HG03159 (cell line): ENCODE results near the gene STOML1.

Experiments used
- ATAC-seq: cut with Tn5 transposase; IDR thresholded peaks from one replicate; pipeline ENCODE4 v1.9.1; 2021; ENCODE audit warnings: mild to moderate bottlenecking, moderate library complexity; ENCODE audit not compliant: unreplicated experiment

STOML1 gene

DNA sequence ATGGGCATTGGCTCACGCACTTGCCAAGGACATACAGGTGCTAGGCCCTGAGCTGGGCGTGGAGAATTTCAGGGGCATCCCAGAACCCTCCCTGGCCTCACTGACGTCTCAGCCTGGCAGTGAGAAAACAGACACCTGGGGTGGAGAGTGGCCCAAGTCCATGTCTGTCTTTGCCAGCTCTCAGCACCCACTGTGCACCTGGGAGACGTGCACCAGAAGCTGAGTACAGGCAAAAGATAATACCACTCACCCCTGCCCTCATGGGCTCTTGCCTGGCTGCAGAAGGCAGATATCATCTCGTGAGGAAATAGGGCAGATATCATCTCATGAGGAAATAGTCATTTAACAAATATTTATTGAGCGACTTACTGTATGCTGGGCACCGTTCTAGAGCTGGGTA, 57.8 kb downstream of the STOML1 start:
- no peak for ATAC-seq

DNA sequence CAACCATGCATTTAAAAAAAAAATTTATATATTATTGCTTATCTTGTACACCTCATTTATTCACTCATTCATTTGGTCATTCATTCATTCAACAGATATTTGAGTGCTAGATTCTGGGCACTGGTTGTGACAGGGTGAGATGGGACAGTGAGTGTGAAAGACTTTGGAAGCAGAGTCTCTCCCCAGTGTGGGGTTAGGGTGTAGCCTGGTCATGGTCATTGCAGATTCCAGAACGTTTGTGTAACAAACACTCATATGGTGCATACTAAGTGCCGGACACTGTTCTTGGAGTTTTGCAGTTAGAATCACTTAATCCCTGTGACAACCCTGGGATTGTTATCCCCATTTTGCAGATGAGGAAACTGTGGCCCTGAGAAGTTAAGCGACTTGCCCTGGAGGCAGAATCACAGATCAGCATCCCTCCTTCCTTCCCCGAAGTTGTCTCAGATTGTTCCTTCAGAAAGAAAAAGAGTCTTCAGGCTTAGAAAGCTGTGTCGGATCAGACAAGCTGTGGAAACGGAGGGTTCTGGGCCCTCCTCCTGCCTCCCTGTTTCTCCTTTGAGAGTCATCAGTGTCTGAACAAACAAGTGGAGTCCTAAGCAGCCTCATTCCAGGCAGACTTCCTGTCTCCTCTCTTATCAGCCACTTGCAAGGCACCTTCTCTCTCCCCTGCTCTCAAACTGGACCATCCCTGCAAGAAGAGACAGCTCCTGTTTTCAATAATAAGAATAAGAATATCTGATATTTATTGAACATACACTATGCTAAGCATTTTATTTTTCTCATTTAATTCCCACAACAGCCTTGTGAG, 59.5 kb downstream of the STOML1 start:
- ATAC-seq = no peak

DNA sequence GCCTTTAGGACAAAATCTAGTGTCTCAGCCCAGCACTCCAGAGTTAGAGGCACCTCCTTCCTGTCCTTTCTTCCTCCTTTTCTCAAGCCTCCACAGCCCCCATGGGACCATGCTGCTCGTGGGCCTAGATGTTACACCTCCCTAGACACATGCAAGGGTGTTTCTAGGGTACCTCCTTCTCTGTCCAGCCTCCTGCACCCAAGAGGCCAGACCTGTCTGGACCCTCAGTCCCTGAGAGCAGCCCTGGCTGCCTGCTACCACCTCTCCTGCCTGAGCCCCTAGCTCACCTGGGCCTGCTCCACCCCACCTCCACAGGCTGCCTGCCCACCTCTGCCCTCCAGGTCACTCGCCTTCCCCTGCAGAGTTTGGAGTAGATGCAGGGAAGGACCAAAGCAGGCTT, 60.7 kb downstream of the STOML1 start:
- ATAC-seq = no peak

DNA sequence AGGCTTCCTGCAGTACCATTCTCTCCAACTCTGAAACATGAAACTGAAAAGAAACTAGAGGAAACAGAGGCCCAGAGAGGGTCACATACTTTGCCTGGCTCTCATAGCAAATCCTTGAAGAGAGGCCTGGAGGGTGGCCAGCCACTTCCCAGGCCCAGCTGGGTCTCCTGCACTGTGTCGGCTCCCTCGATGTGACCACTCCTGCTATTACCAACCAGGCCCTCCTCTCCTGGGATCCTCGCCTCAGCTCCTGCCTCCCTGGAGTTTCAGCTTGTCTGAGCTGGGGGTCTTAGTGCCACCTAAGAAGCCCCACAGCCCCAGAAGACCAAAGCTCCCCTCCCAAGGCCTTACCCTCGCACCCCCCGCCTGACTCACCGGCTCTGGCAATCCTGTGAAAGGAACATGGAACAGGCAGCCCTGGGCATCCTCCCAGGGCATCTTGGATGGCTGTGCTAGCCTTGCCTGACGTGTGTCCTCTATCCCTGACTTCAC, 61.3 kb downstream of the STOML1 start:
- no peak for ATAC-seq

DNA sequence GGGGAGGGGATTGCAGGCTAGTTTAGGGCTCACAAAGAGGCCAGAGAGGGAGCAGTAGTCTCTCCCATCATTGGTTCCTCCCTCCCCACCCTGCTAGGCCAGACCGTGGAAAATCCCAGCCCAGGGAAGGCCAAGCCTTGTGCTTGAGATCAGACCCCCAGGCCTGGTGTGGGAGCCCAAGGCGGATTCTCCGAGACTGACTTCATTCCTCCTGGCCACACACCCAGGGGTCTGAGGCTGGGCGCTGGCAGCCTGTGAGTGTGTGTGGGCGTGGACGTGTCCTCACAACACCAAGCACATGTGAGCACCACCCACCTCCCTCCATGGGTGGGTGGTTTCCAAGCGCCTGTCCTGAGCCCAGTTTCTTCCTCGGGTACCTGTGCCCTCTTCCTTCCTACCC, 61.7 kb downstream of the STOML1 start:
- no peak for ATAC-seq

DNA sequence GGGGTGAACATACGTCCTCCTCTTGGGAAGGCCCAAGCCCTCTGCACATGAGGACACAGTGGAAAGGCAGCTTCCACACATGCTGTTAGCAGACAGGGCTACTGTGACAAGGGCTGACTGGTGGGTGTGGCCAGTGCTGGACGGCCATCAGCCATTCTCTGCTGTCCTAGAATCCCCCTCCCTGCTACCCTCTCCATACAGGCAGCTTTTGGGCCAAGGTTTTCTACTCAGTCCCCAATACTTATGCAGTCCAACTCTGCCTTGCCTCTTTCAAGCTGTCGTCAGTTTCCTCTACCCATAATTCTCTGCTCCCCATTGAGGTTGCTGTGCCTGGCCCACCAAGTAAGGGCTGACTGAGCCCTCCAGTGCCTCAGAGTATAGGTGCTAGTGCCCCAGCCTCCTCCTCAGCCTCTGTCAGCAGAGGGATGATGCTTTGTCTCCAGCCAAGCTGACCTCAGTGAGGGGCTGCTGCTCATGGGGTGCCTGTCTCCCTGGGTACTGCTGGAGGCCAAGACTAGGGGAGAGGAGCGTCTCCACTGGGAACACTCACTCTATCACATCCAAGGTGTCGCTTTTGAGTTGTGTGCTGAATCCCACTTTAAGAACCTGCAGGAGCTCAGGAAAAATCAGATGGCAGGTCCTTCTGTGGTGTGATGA, 63.0 kb downstream of the STOML1 start:
- ATAC-seq = no peak
